ENCODE results near the gene ITGB8. TPM values are rescaled to one million over a fixed set of nuclear protein-coding genes. Genes with fewer than 3 reads are reported as not detected.

Gene ITGB8
- total and polyA plus RNA-seq, 2 of the 4 experiments (the other 2 are of a cell fraction): 2.6 to 10.2 TPM

GRCh38 chr7:20393021-20393610 lies 62.4 kb downstream of the ITGB8 start:
- in situ Hi-C loops (cut with MboI; ENCODE audit: low sequenced_read_pairs) (no loop called here), intact Hi-C loops (cut with micrococcal nuclease) (no loop called here), dilution Hi-C loops (cut with HindIII; ENCODE audit: low sequenced_read_pairs, unreplicated experiment) (no loop called here)
- Histone ChIP-seq H4K91ac (ENCODE audit: insufficient read depth, low read depth, low read length) (no peak overlapping the region), H2BK5ac (ENCODE audit: low read depth, low read length, poor library complexity, severe bottlenecking) (no peak overlapping the region), H4K8ac (ENCODE audit: low read depth in 2 of 2, low read length in 2 of 2) (no peak overlapping the region), H3K9ac (ENCODE audit: low read depth, low read length) (no peak overlapping the region), H3K79me1 (ENCODE audit: low read depth in 1 of 2, low read length in 2 of 2) (no peaks in the 10 kb centered on the region), H2AK5ac (ENCODE audit: low read depth, low read length) (no peak overlapping the region), H3K36me3 (ENCODE audit: control insufficient read depth, insufficient read depth, low read length) (peaks cover 19% of the 10 kb centered on the region), H3K4ac (ENCODE audit: low read depth, low read length) (no peak overlapping the region), H3K27ac (ENCODE audit: insufficient read depth, low read length) (no peak overlapping the region), H2AFZ (replicated peaks; ENCODE audit: low read length, poor library complexity) (no peak overlapping the region), H3K14ac (replicated peaks; ENCODE audit: low read depth, low read length) (no peak overlapping the region), H3K23ac (ENCODE audit: low read depth, low read length) (no peak overlapping the region), H4K5ac (ENCODE audit: low read depth, low read length) (no peak overlapping the region), H3K9me1 (ENCODE audit: insufficient read depth, low read length) (no peaks in the 10 kb centered on the region), H2BK120ac (ENCODE audit: low read depth, low read length) (no peak overlapping the region), H2AK9ac (replicated peaks; ENCODE audit: low read depth, low read length, poor library complexity) (no peak overlapping the region), H2BK20ac (ENCODE audit: low read depth, low read length) (no peak overlapping the region), H3K18ac (ENCODE audit: low read depth, low read length) (no peak overlapping the region), H3K4me2 (ENCODE audit: low read depth, low read length) (no peak overlapping the region), H3K56ac (ENCODE audit: extremely low read depth, insufficient read depth, low read length) (no peak overlapping the region), H4K20me1 (ENCODE audit: insufficient read depth, low read length) (no peaks in the 10 kb centered on the region), H3K4me3 (ENCODE audit: insufficient read depth, low read depth, low read length) (no peak overlapping the region), H3K9me3 (ENCODE audit: control insufficient read depth, insufficient read depth, low read length) (no peaks in the 10 kb centered on the region), H2BK15ac (ENCODE audit: low read depth, low read length) (no peak overlapping the region), H3K4me1 (ENCODE audit: control insufficient read depth, insufficient read depth, low read length) (no peaks in the 10 kb centered on the region), H3K27me3 (ENCODE audit: control insufficient read depth, insufficient read depth, low read length) (no peaks in the 10 kb centered on the region)
- ChIA-PET POLR2A (ENCODE audit: unreplicated experiment) (no interaction called here), CTCF (interaction anchor here (1.6 kb wide), 1 partner anchor 10 kb away, joined by 3 read pairs; no protein-coding TSS in a partner anchor)
- no peak for ATAC-seq (ENCODE audit: low read depth)
- no peak for TF ChIP-seq MXI1 (IDR thresholded peaks at IDR 0.05; ENCODE audit: borderline replicate concordance, low read depth, low read length)
- no peak for TF ChIP-seq MAZ (IDR thresholded peaks at IDR 0.05; ENCODE audit: borderline replicate concordance, low read depth, low read length)
- no peak for TF ChIP-seq CTCF (conservative IDR thresholded peaks at IDR 0.05; ENCODE audit: low read depth, low read length)
- no peak for TF ChIP-seq RCOR1 (IDR thresholded peaks at IDR 0.05; ENCODE audit: insufficient replicate concordance, low read length)
- no peak for TF ChIP-seq MAFK (IDR thresholded peaks at IDR 0.05; ENCODE audit: low read depth, low read length)
- no peak for TF ChIP-seq CEBPB (IDR thresholded peaks at IDR 0.05; ENCODE audit: low read depth, low read length)
- no peak for TF ChIP-seq CHD1 (IDR thresholded peaks at IDR 0.05; ENCODE audit: low read depth, low read length)
- TF ChIP-seq POLR2A (IDR thresholded peaks at IDR 0.05; ENCODE audit: low read depth, low read length): no peak
- TF ChIP-seq RFX5 (IDR thresholded peaks at IDR 0.05; ENCODE audit: low read depth, low read length): no peak
- no peak for TF ChIP-seq FOS (IDR thresholded peaks at IDR 0.05; ENCODE audit: low read depth, low read length)
- TF ChIP-seq BHLHE40 (IDR thresholded peaks at IDR 0.05; ENCODE audit: low read depth, low read length): no peak
- no peak for TF ChIP-seq NFE2L2 (IDR thresholded peaks at IDR 0.05; ENCODE audit: low read depth, low read length)
- no peak for TF ChIP-seq ELK1 (IDR thresholded peaks at IDR 0.05; ENCODE audit: borderline replicate concordance, low read depth, low read length)
- no peak for TF ChIP-seq USF2 (IDR thresholded peaks at IDR 0.05; ENCODE audit: low read depth, low read length)
- TF ChIP-seq SMC3 (IDR thresholded peaks at IDR 0.05; ENCODE audit: low read depth, low read length): no peak
- TF ChIP-seq RAD21 (IDR thresholded peaks at IDR 0.05; ENCODE audit: low read length): no peak
- 66% methylated on average over 2 of the region's 2 CpGs; no CpG with 5 or more reads in 1 of the 2 experiments for WGBS, 2 experiments (ENCODE audit: extremely low coverage in 2 of 2, insufficient read length in 1 of 2)
- DNase-seq: no peak
- BruUV-seq (replicated peaks): no TSS peak

All from IMR-90 (cell line).